Fibroblast of the conjunctiva (primary cell): ENCODE measurements around the gene SMC5.
A peak's percentile ranks its signal among the peaks of the same experiment; 100 is the strongest.
"Not testable (repeated sequence)": the region's sequence is repeated elsewhere in the genome, so short reads cannot be mapped to it uniquely, and the experiment has no call there.

ENCODE experiments used
- DNase-seq: peaks from one replicate; pipeline ENCODE4 v3.0.0-alpha.2; 2010; ENCODE audit warnings: low read depth

The SMC5 gene

GRCh38 chr9:70263421-70263820, 4.6 kb downstream of the SMC5 start:
- DNase-seq, result no peak

- no peak for DNase-seq
Observed at GRCh38 chr9:70278305-70278704, 19.5 kb downstream of the SMC5 start.

GRCh38 chr9:70283848-70284247, 25.1 kb downstream of the SMC5 start:
- no peak for DNase-seq

GRCh38 chr9:70285246-70285645, 26.5 kb downstream of the SMC5 start:
- DNase-seq, result no peak

GRCh38 chr9:70285981-70286598, 27.3 kb downstream of the SMC5 start:
- no peak for DNase-seq

- no peak for DNase-seq
Observed at GRCh38 chr9:70290626-70291025, 31.8 kb downstream of the SMC5 start.

- DNase-seq, result no peak
Observed at GRCh38 chr9:70291446-70291845, 32.7 kb downstream of the SMC5 start.

GRCh38 chr9:70292253-70292652, 33.5 kb downstream of the SMC5 start:
- no peak for DNase-seq

GRCh38 chr9:70293214-70293613, 34.4 kb downstream of the SMC5 start:
- no peak for DNase-seq

- no peak for DNase-seq
Observed at GRCh38 chr9:70297141-70297540, 38.4 kb downstream of the SMC5 start.

GRCh38 chr9:70298245-70298771, 39.5 kb downstream of the SMC5 start:
- DNase-seq, result no peak

GRCh38 chr9:70303268-70303667, 44.5 kb downstream of the SMC5 start:
- DNase-seq, result peak; percentile 29

- no peak for DNase-seq
Observed at GRCh38 chr9:70304810-70305209, 46.0 kb downstream of the SMC5 start.

- no peak for DNase-seq
Observed at GRCh38 chr9:70315389-70315788, 56.6 kb downstream of the SMC5 start.

- no peak for DNase-seq
Observed at GRCh38 chr9:70318002-70318401, 59.2 kb downstream of the SMC5 start.

GRCh38 chr9:70322096-70322495, 63.3 kb downstream of the SMC5 start:
- no peak for DNase-seq

- no peak for DNase-seq
Observed at GRCh38 chr9:70324963-70325362, 66.2 kb downstream of the SMC5 start.

- DNase-seq, result not testable (repeated sequence)
Observed at GRCh38 chr9:70328625-70329024, 69.8 kb downstream of the SMC5 start.

- peak; percentile 34 for DNase-seq
Observed at GRCh38 chr9:70340572-70340971, 81.8 kb downstream of the SMC5 start.

GRCh38 chr9:70347046-70347445, 88.3 kb downstream of the SMC5 start:
- DNase-seq, result no peak

GRCh38 chr9:70352356-70352755, 93.6 kb downstream of the SMC5 start:
- DNase-seq, result peak; percentile 36

- no peak for DNase-seq
Observed at GRCh38 chr9:70352802-70353201, 94.0 kb downstream of the SMC5 start.

GRCh38 chr9:70355801-70356200, 97.0 kb downstream of the SMC5 start:
- no peak for DNase-seq

GRCh38 chr9:70362952-70363351, 104.2 kb downstream of the SMC5 start:
- no peak for DNase-seq
